HepG2 (cell line): ENCODE measurements around the gene CNKSR3. TPM values are rescaled to one million over a fixed set of nuclear protein-coding genes. Genes with fewer than 3 reads are reported as not detected.

Experiments
- BORCS8-MEF2B ChIP-seq: sonication (generic); formaldehyde crosslinking; IDR thresholded peaks from 2 replicates; pipeline ENCODE4 v1.8.0; 2022; ENCODE audit warnings: mild to moderate bottlenecking, missing genetic modification reagents
- CEBPB ChIP-seq: IDR thresholded peaks from 2 replicates; pipeline ENCODE4 v1.6.1; 2011; ENCODE audit warnings: low read depth, low read length, improper control_type of control experiment, borderline replicate concordance
- DNMT1 ChIP-seq: sonication (generic); formaldehyde crosslinking; IDR thresholded peaks from 2 replicates; pipeline ENCODE4 v1.5.1; 2020; ENCODE audit warnings: mild to moderate bottlenecking, missing genetic modification reagents
- ELF1 ChIP-seq: sonication (generic); formaldehyde crosslinking; IDR thresholded peaks from 2 replicates; pipeline ENCODE4 v1.4.0; 2020; ENCODE audit warnings: missing genetic modification reagents
- IRF2 ChIP-seq: IDR thresholded peaks from 2 replicates; pipeline ENCODE4 v1.6.1; 2018; ENCODE audit warnings: missing genetic modification reagents, missing compliant biosample characterization
- MAFF ChIP-seq: IDR thresholded peaks from 2 replicates; pipeline ENCODE4 v1.6.1; 2011; ENCODE audit warnings: low read depth, low read length, improper control_type of control experiment
- MAFG ChIP-seq: sonication (generic); formaldehyde crosslinking; IDR thresholded peaks from 2 replicates; pipeline ENCODE4 v1.5.1; 2020; ENCODE audit warnings: mild to moderate bottlenecking, missing genetic modification reagents
- MAFK ChIP-seq, 2 experiments: IDR thresholded peaks in 1 of 2; conservative IDR thresholded peaks in 1 of 2; 2 replicates each; pipeline ENCODE4 v1.6.1; 2011; ENCODE audit warnings: improper control_type of control experiment in 2 of 2, low read length in 2 of 2
- MTF1 ChIP-seq: sonication (generic); formaldehyde crosslinking; IDR thresholded peaks from 2 replicates; pipeline ENCODE4 v1.5.0; 2020; ENCODE audit warnings: missing genetic modification reagents
- PCBP1 ChIP-seq: fragments of 200-400 bp; formaldehyde crosslinking; IDR thresholded peaks from 2 replicates; pipeline ENCODE4 v1.6.1; 2017; ENCODE audit warnings: mild to moderate bottlenecking, low read depth, low read length, borderline replicate concordance
- RXRA ChIP-seq: sonication (generic); formaldehyde crosslinking; IDR thresholded peaks from 2 replicates; pipeline ENCODE4 v1.5.1; 2020; ENCODE audit warnings: missing genetic modification reagents
- TP53 ChIP-seq: sonication (generic); formaldehyde crosslinking; conservative IDR thresholded peaks from 2 replicates; pipeline ENCODE4 v1.4.0; 2020; ENCODE audit warnings: missing genetic modification reagents
- XBP1 ChIP-seq: sonication (generic); formaldehyde crosslinking; IDR thresholded peaks from 2 replicates; pipeline ENCODE4 v1.5.0; 2020; ENCODE audit warnings: missing genetic modification reagents
- ZNF232 ChIP-seq: sonication (generic); formaldehyde crosslinking; IDR thresholded peaks from 2 replicates; pipeline ENCODE4 v1.4.0; 2020; ENCODE audit warnings: missing genetic modification reagents, borderline replicate concordance
- ZNF253 ChIP-seq: sonication (generic); formaldehyde crosslinking; IDR thresholded peaks from 2 replicates; pipeline ENCODE4 v1.8.0; 2022; ENCODE audit warnings: mild to moderate bottlenecking, missing genetic modification reagents, borderline replicate concordance
- ZNF296 ChIP-seq: sonication (generic); formaldehyde crosslinking; conservative IDR thresholded peaks from 2 replicates; pipeline ENCODE4 v1.5.0; 2020; ENCODE audit warnings: mild to moderate bottlenecking, missing genetic modification reagents
- ZNF335 ChIP-seq: sonication (generic); formaldehyde crosslinking; IDR thresholded peaks from 2 replicates; pipeline ENCODE4 v1.4.0; 2020; ENCODE audit warnings: missing genetic modification reagents
- ZNF547 ChIP-seq: sonication (generic); formaldehyde crosslinking; IDR thresholded peaks from 2 replicates; pipeline ENCODE4 v1.5.1; 2020; ENCODE audit warnings: mild to moderate bottlenecking, missing genetic modification reagents
- ZNF878 ChIP-seq: sonication (generic); formaldehyde crosslinking; IDR thresholded peaks from 2 replicates; pipeline ENCODE4 v1.8.1; 2023; ENCODE audit warnings: mild to moderate bottlenecking, missing genetic modification reagents, moderate library complexity
- polyA plus RNA-seq, 8 experiments: library from polyadenylated mRNA; depleted of rRNA in 3 of 8; stranded (reverse) in 7 of 8; unstranded in 1 of 8; fragments of >200 nt; fragmentation: Illumina TruSeq in 4 of 8; extraction: Trizol in 4 of 8; gene quantifications; 2 replicates each; pipeline versions ENCODE4 v1.2.1 to v1.2.3, GENCODE V29; 2011 to 2016; ENCODE audit warnings: low read depth in 4 of 8, missing spikeins in 1 of 8, mixed read lengths in 1 of 8; ENCODE audit not compliant: insufficient read depth in 1 of 8
- total RNA-seq, 5 experiments: library from RNA; depleted of rRNA; stranded (reverse); fragments of >200 nt; fragmentation: Illumina TruSeq; extraction: Trizol; gene quantifications; 2 replicates each; pipeline ENCODE4 v1.2.3, GENCODE V29; 2016; ENCODE audit warnings: low read depth in 1 of 5
- TF ChIP-seq, protein P1 (sequence below): sonication (generic); formaldehyde crosslinking; IDR thresholded peaks from 2 replicates; pipeline ENCODE4 v1.5.0; 2020; ENCODE audit warnings: missing genetic modification reagents, mild to moderate bottlenecking, borderline replicate concordance
- TF ChIP-seq, protein P2 (sequence below): IDR thresholded peaks from 2 replicates; pipeline ENCODE4 v1.6.1; 2018; ENCODE audit warnings: missing genetic modification reagents
- TF ChIP-seq, protein P3 (sequence below): sonication (generic); formaldehyde crosslinking; IDR thresholded peaks from 2 replicates; pipeline ENCODE4 v1.4.0; 2020; ENCODE audit warnings: missing genetic modification reagents, borderline replicate concordance
- TF ChIP-seq, protein P4 (sequence below): sonication (generic); formaldehyde crosslinking; IDR thresholded peaks from 2 replicates; pipeline ENCODE4 v1.4.0; 2020; ENCODE audit warnings: missing genetic modification reagents, borderline replicate concordance
- TF ChIP-seq, protein P5 (sequence below): sonication (generic); formaldehyde crosslinking; IDR thresholded peaks from 2 replicates; pipeline ENCODE4 v1.5.1; 2020; ENCODE audit warnings: mild to moderate bottlenecking, moderate library complexity, missing genetic modification reagents

CNKSR3 gene
- total and polyA plus RNA-seq, 2 of the 13 experiments (the other 11 are each of a cell fraction or from before 2014, with no cell fraction given) = 9.2 to 38.6 TPM

DNA sequence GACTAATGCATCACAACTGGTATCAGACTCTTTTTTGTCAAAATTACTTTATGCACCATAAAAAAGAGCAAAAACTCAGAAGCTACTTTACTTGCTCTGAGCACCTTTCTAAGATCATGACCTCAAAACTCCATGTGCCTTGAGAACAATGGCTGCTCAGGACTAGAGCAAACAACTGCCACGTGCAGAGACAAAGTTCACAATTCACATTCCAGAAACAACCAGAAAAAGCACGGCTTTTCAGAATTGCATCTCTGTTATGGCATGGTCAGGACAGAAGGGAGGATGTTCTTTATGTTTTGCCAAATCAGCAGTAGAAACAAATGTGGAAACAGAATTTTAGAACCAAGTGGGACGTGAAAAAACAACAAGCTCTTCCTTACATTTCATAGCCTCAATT is 70.5 kb downstream of the CNKSR3 start (continued):
- no peak for TF ChIP-seq MAFG
- TF ChIP-seq ZNF232 (CRISPR knock-in tag) = peak; percentile 88
- TF ChIP-seq DNMT1 = no peak
- TF ChIP-seq RXRA (CRISPR knock-in tag) = peak; percentile 38; the same call in 1 of the 2 replicates
- no peak for TF ChIP-seq ELF1
- TF ChIP-seq PCBP1 = no peak
- no peak for TF ChIP-seq ZNF296 (CRISPR knock-in tag)
- no peak; the same call in 1 of the 2 replicates for TF ChIP-seq IRF2 (CRISPR knock-in tag)
- TF ChIP-seq, protein P1, sequence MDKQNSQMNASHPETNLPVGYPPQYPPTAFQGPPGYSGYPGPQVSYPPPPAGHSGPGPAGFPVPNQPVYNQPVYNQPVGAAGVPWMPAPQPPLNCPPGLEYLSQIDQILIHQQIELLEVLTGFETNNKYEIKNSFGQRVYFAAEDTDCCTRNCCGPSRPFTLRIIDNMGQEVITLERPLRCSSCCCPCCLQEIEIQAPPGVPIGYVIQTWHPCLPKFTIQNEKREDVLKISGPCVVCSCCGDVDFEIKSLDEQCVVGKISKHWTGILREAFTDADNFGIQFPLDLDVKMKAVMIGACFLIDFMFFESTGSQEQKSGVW (CRISPR knock-in tag) = no peak
- TF ChIP-seq, protein P2, sequence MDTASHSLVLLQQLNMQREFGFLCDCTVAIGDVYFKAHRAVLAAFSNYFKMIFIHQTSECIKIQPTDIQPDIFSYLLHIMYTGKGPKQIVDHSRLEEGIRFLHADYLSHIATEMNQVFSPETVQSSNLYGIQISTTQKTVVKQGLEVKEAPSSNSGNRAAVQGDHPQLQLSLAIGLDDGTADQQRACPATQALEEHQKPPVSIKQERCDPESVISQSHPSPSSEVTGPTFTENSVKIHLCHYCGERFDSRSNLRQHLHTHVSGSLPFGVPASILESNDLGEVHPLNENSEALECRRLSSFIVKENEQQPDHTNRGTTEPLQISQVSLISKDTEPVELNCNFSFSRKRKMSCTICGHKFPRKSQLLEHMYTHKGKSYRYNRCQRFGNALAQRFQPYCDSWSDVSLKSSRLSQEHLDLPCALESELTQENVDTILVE (CRISPR knock-in tag) = peak; percentile 83; the same call in 1 of the 2 replicates
- no peak for TF ChIP-seq TP53 (CRISPR knock-in tag)
- TF ChIP-seq MTF1 (CRISPR knock-in tag) = peak; percentile 69; the same call in 1 of the 2 replicates
- peak; percentile 69 to 76 for TF ChIP-seq MAFK (conservative IDR thresholded peaks at IDR 0.05 in 1 of 2, IDR thresholded peaks at IDR 0.05 in 1 of 2; ENCODE audit: low read length in 2 of 2)
- TF ChIP-seq, protein P3, sequence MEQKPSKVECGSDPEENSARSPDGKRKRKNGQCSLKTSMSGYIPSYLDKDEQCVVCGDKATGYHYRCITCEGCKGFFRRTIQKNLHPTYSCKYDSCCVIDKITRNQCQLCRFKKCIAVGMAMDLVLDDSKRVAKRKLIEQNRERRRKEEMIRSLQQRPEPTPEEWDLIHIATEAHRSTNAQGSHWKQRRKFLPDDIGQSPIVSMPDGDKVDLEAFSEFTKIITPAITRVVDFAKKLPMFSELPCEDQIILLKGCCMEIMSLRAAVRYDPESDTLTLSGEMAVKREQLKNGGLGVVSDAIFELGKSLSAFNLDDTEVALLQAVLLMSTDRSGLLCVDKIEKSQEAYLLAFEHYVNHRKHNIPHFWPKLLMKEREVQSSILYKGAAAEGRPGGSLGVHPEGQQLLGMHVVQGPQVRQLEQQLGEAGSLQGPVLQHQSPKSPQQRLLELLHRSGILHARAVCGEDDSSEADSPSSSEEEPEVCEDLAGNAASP (CRISPR knock-in tag) = peak; percentile 89
- 0 out of 2 replicates have a peak, but pooled peaks have one; percentile 53 for TF ChIP-seq ZNF335 (CRISPR knock-in tag)
- peak; percentile 69; the same call in 1 of the 2 replicates for TF ChIP-seq XBP1
- TF ChIP-seq, protein P4, sequence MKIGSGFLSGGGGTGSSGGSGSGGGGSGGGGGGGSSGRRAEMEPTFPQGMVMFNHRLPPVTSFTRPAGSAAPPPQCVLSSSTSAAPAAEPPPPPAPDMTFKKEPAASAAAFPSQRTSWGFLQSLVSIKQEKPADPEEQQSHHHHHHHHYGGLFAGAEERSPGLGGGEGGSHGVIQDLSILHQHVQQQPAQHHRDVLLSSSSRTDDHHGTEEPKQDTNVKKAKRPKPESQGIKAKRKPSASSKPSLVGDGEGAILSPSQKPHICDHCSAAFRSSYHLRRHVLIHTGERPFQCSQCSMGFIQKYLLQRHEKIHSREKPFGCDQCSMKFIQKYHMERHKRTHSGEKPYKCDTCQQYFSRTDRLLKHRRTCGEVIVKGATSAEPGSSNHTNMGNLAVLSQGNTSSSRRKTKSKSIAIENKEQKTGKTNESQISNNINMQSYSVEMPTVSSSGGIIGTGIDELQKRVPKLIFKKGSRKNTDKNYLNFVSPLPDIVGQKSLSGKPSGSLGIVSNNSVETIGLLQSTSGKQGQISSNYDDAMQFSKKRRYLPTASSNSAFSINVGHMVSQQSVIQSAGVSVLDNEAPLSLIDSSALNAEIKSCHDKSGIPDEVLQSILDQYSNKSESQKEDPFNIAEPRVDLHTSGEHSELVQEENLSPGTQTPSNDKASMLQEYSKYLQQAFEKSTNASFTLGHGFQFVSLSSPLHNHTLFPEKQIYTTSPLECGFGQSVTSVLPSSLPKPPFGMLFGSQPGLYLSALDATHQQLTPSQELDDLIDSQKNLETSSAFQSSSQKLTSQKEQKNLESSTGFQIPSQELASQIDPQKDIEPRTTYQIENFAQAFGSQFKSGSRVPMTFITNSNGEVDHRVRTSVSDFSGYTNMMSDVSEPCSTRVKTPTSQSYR (CRISPR knock-in tag) = peak; percentile 69; the same call in 1 of the 2 replicates
- no peak for TF ChIP-seq ZNF253 (CRISPR knock-in tag)
- TF ChIP-seq ZNF878 (CRISPR knock-in tag) = peak; percentile 97
- TF ChIP-seq MAFF = peak; percentile 74
- TF ChIP-seq ZNF547 (CRISPR knock-in tag) = peak; percentile 64; the same call in 1 of the 2 replicates
- TF ChIP-seq CEBPB = no peak
- TF ChIP-seq, protein P5, sequence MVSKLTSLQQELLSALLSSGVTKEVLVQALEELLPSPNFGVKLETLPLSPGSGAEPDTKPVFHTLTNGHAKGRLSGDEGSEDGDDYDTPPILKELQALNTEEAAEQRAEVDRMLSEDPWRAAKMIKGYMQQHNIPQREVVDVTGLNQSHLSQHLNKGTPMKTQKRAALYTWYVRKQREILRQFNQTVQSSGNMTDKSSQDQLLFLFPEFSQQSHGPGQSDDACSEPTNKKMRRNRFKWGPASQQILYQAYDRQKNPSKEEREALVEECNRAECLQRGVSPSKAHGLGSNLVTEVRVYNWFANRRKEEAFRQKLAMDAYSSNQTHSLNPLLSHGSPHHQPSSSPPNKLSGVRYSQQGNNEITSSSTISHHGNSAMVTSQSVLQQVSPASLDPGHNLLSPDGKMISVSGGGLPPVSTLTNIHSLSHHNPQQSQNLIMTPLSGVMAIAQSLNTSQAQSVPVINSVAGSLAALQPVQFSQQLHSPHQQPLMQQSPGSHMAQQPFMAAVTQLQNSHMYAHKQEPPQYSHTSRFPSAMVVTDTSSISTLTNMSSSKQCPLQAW (CRISPR knock-in tag) = peak; percentile 81
- peak; percentile 66; the same call in 1 of the 2 replicates for TF ChIP-seq BORCS8-MEF2B (CRISPR knock-in tag)
